NCI-H748 (cell line): Measurements from ENCODE around the gene COL23A1.

ENCODE experiments used
- DNase-seq: peaks from one replicate; lab custom pipeline; 2025; ENCODE audit not compliant: unreplicated experiment; lab: John Stamatoyannopoulos, UW

COL23A1 gene

GRCh38 chr5:178291969-178292825 is 298.0 kb downstream of the COL23A1 start:
- DNase-seq: no peak

GRCh38 chr5:178291161-178291561 is 299.0 kb downstream of the COL23A1 start:
- DNase-seq: no peak

- DNase-seq: no peak
Observed at GRCh38 chr5:178290376-178290775, 299.8 kb downstream of the COL23A1 start.

GRCh38 chr5:178289438-178289837 is 300.8 kb downstream of the COL23A1 start:
- no peak for DNase-seq

- DNase-seq: peak; percentile 38
Observed at GRCh38 chr5:178288401-178289368, 301.5 kb downstream of the COL23A1 start.

- no peak for DNase-seq
Observed at GRCh38 chr5:178287791-178288105, 302.4 kb downstream of the COL23A1 start.

GRCh38 chr5:178287091-178287790 is 303.0 kb downstream of the COL23A1 start:
- no peak for DNase-seq

GRCh38 chr5:178286226-178287090 is 303.7 kb downstream of the COL23A1 start:
- DNase-seq: peak; percentile 29

- no peak for DNase-seq
Observed at GRCh38 chr5:178285399-178286225, 304.6 kb downstream of the COL23A1 start.

GRCh38 chr5:178284996-178285395 is 305.2 kb downstream of the COL23A1 start:
- DNase-seq: no peak

GRCh38 chr5:178284093-178284675 is 306.0 kb downstream of the COL23A1 start:
- peak; percentile 20 for DNase-seq

GRCh38 chr5:178283520-178283919 is 306.7 kb downstream of the COL23A1 start:
- DNase-seq: no peak

- no peak for DNase-seq
Observed at GRCh38 chr5:178282391-178282790, 307.8 kb downstream of the COL23A1 start.

- no peak for DNase-seq
Observed at GRCh38 chr5:178281331-178281730, 308.9 kb downstream of the COL23A1 start.

- no peak for DNase-seq
Observed at GRCh38 chr5:178280631-178281030, 309.6 kb downstream of the COL23A1 start.

GRCh38 chr5:178279723-178280438 is 310.3 kb downstream of the COL23A1 start:
- DNase-seq: peak; percentile 81

- DNase-seq: no peak
Observed at GRCh38 chr5:178279026-178279722, 311.0 kb downstream of the COL23A1 start.
